Muscle of arm (tissue), 14 donors: ENCODE results near the gene RAB5B. TPM values are rescaled to one million over a fixed set of nuclear protein-coding genes. Genes with fewer than 3 reads are reported as not detected.

ENCODE experiments used
- DNase-seq: peaks from one replicate; pipeline ENCODE4 v3.0.0-alpha.2; 2013
- long read RNA-seq, 11 donors: transcript quantifications; one replicate each; lab custom pipeline, GENCODE V29; 2026
- polyA plus RNA-seq, 12 donors: library from polyadenylated mRNA; unstranded; fragments of 120-200 nt; gene quantifications; one replicate each; pipeline ENCODE4 v1.2.1, GENCODE V29; 2013; ENCODE audit not compliant: insufficient read length in 12 of 12

RAB5B gene
- polyA plus RNA-seq = 100 to 1,000 TPM in 11 of 12 donors, not detected in 1; 115 to 151 (median 130) TPM
- long read RNA-seq, donor 1, full-length matches to known transcripts = 56 of 226 reads
- long read RNA-seq, donor 1, partial matches to known transcripts = 170 of 226 reads
- long read RNA-seq, donor 1, other reads (novel, unspliced or antisense) = 0 of 226 reads
- long read RNA-seq, donor 2, full-length matches to known transcripts = 47 of 120 reads
- long read RNA-seq, donor 2, partial matches to known transcripts = 73 of 120 reads
- long read RNA-seq, donor 2, other reads (novel, unspliced or antisense) = 0 of 120 reads
- long read RNA-seq, donor 3, full-length matches to known transcripts = 15 of 47 reads
- long read RNA-seq, donor 3, partial matches to known transcripts = 32 of 47 reads
- long read RNA-seq, donor 3, other reads (novel, unspliced or antisense) = 0 of 47 reads
- long read RNA-seq, donor 4, full-length matches to known transcripts = 17 of 40 reads
- long read RNA-seq, donor 4, partial matches to known transcripts = 23 of 40 reads
- long read RNA-seq, donor 4, other reads (novel, unspliced or antisense) = 0 of 40 reads
- long read RNA-seq, donor 5 = 0 reads
- long read RNA-seq, donor 6, full-length matches to known transcripts = 25 of 62 reads
- long read RNA-seq, donor 6, partial matches to known transcripts = 37 of 62 reads
- long read RNA-seq, donor 6, other reads (novel, unspliced or antisense) = 0 of 62 reads
- long read RNA-seq, donor 7, full-length matches to known transcripts = 21 of 73 reads
- long read RNA-seq, donor 7, partial matches to known transcripts = 52 of 73 reads
- long read RNA-seq, donor 7, other reads (novel, unspliced or antisense) = 0 of 73 reads
- long read RNA-seq, donor 8, full-length matches to known transcripts = 79 of 176 reads
- long read RNA-seq, donor 8, partial matches to known transcripts = 91 of 176 reads
- long read RNA-seq, donor 8, other reads (novel, unspliced or antisense) = 6 of 176 reads
- long read RNA-seq, donor 9, full-length matches to known transcripts = 15 of 64 reads
- long read RNA-seq, donor 9, partial matches to known transcripts = 49 of 64 reads
- long read RNA-seq, donor 9, other reads (novel, unspliced or antisense) = 0 of 64 reads
- long read RNA-seq, donor 10, full-length matches to known transcripts = 55 of 151 reads
- long read RNA-seq, donor 10, partial matches to known transcripts = 91 of 151 reads
- long read RNA-seq, donor 10, other reads (novel, unspliced or antisense) = 5 of 151 reads
- long read RNA-seq, donor 11, full-length matches to known transcripts = 52 of 179 reads
- long read RNA-seq, donor 11, partial matches to known transcripts = 127 of 179 reads
- long read RNA-seq, donor 11, other reads (novel, unspliced or antisense) = 0 of 179 reads

GRCh38 chr12:55973599-55974307 is at the start of gene RAB5B:
TSS of gene RAB5B (plus strand) at chr12:55974078. CDS start at chr12:55986961, 12,883 bp downstream.
- DNase-seq = peak; percentile 99

GRCh38 chr12:55925371-55925770 is 48.5 kb upstream of the RAB5B start:
- no peak for DNase-seq

GRCh38 chr12:55925870-55926737 is 47.8 kb upstream of the RAB5B start:
- no peak for DNase-seq

GRCh38 chr12:55926738-55927587 is 46.9 kb upstream of the RAB5B start:
- peak; percentile 94 for DNase-seq

GRCh38 chr12:55927588-55928502 is 46.0 kb upstream of the RAB5B start, which contains the start of gene PYM1:
TSS of gene PYM1 (minus strand) at chr12:55927894. CDS start at chr12:55927761, 133 bp downstream.
- peak; percentile 80 for DNase-seq

GRCh38 chr12:55929306-55929791 is 44.5 kb upstream of the RAB5B start:
- DNase-seq = no peak

- peak; percentile 78 for DNase-seq
Measured at GRCh38 chr12:55930771-55931316, 43.0 kb upstream of the RAB5B start, which contains the start of gene DGKA. TSS of gene DGKA (plus strand) at chr12:55931162. CDS start at chr12:55936504, 5,342 bp downstream.

- no peak for DNase-seq
Measured at GRCh38 chr12:55931317-55931779, 42.5 kb upstream of the RAB5B start.

GRCh38 chr12:55931780-55932550 is 41.9 kb upstream of the RAB5B start:
- peak; percentile 71 for DNase-seq

GRCh38 chr12:55932551-55932910 is 41.3 kb upstream of the RAB5B start:
- no peak for DNase-seq

GRCh38 chr12:55933169-55933798 is 40.6 kb upstream of the RAB5B start:
- no peak for DNase-seq

GRCh38 chr12:55933799-55934742 is 39.8 kb upstream of the RAB5B start:
- DNase-seq = no peak

- no peak for DNase-seq
Measured at GRCh38 chr12:55934773-55935172, 39.1 kb upstream of the RAB5B start.

- DNase-seq = peak; percentile 41
Measured at GRCh38 chr12:55935738-55936151, 38.1 kb upstream of the RAB5B start.
